ENCODE measurements around the gene ARF3. TPM values are rescaled to one million over a fixed set of nuclear protein-coding genes. Genes with fewer than 3 reads are reported as not detected.

The ARF3 gene
- total and polyA plus RNA-seq, 9 of the 15 experiments (the other 6 are each of a cell fraction or from before 2014, with no cell fraction given): 5.9 to 170 (median 64.4) TPM

GRCh38 chr12:48995086-48995879 is 38.0 kb upstream of the ARF3 start (continued):
- peak in 1 of 2 experiments; percentile 51; a peak in 1 of 4 replicates for TF ChIP-seq MAZ (CRISPR knock-in tag; conservative IDR thresholded peaks at IDR 0.05 in 1 of 2, IDR thresholded peaks at IDR 0.05 in 1 of 2)
- no peak for TF ChIP-seq HDAC8 (tag; IDR thresholded peaks at IDR 0.05)
- TF ChIP-seq KLF16 (IDR thresholded peaks at IDR 0.05): peak; percentile 23; the same call in 1 of the 2 replicates
- TF ChIP-seq GTF2F1 (IDR thresholded peaks at IDR 0.05; ENCODE audit: low read depth, low read length): no peak
- TF ChIP-seq, protein P1, sequence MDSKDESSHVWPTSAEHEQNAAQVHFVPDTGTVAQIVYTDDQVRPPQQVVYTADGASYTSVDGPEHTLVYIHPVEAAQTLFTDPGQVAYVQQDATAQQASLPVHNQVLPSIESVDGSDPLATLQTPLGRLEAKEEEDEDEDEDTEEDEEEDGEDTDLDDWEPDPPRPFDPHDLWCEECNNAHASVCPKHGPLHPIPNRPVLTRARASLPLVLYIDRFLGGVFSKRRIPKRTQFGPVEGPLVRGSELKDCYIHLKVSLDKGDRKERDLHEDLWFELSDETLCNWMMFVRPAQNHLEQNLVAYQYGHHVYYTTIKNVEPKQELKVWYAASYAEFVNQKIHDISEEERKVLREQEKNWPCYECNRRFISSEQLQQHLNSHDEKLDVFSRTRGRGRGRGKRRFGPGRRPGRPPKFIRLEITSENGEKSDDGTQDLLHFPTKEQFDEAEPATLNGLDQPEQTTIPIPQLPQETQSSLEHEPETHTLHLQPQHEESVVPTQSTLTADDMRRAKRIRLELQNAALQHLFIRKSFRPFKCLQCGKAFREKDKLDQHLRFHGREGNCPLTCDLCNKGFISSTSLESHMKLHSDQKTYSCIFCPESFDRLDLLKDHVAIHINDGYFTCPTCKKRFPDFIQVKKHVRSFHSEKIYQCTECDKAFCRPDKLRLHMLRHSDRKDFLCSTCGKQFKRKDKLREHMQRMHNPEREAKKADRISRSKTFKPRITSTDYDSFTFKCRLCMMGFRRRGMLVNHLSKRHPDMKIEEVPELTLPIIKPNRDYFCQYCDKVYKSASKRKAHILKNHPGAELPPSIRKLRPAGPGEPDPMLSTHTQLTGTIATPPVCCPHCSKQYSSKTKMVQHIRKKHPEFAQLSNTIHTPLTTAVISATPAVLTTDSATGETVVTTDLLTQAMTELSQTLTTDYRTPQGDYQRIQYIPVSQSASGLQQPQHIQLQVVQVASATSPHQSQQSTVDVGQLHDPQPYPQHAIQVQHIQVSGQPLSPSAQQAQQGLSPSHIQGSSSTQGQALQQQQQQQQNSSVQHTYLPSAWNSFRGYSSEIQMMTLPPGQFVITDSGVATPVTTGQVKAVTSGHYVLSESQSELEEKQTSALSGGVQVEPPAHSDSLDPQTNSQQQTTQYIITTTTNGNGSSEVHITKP (IDR thresholded peaks at IDR 0.05; ENCODE audit: partially characterized antibody): peak; percentile 58
- no peak for TF ChIP-seq ZNF23 (CRISPR knock-in tag; IDR thresholded peaks at IDR 0.05)
- peak; percentile 57 for TF ChIP-seq SMC3 (conservative IDR thresholded peaks at IDR 0.05; ENCODE audit: insufficient read depth, low read depth, low read length)
- TF ChIP-seq CXXC5 (CRISPR knock-in tag; IDR thresholded peaks at IDR 0.05): peak; percentile 20; the same call in 1 of the 2 replicates
- TF ChIP-seq ZEB2 (IDR thresholded peaks at IDR 0.05): no peak
- 0 out of 2 replicates have a peak, but pooled peaks have one; percentile 26 for TF ChIP-seq DEAF1 (CRISPR knock-in tag; IDR thresholded peaks at IDR 0.05)
- TF ChIP-seq RB1 (IDR thresholded peaks at IDR 0.05; ENCODE audit: low read depth): 0 out of 2 replicates have a peak, but pooled peaks have one; percentile 27
- TF ChIP-seq PTTG1 (tag; IDR thresholded peaks at IDR 0.05; ENCODE audit: low read depth): no peak
- TF ChIP-seq, protein P2, sequence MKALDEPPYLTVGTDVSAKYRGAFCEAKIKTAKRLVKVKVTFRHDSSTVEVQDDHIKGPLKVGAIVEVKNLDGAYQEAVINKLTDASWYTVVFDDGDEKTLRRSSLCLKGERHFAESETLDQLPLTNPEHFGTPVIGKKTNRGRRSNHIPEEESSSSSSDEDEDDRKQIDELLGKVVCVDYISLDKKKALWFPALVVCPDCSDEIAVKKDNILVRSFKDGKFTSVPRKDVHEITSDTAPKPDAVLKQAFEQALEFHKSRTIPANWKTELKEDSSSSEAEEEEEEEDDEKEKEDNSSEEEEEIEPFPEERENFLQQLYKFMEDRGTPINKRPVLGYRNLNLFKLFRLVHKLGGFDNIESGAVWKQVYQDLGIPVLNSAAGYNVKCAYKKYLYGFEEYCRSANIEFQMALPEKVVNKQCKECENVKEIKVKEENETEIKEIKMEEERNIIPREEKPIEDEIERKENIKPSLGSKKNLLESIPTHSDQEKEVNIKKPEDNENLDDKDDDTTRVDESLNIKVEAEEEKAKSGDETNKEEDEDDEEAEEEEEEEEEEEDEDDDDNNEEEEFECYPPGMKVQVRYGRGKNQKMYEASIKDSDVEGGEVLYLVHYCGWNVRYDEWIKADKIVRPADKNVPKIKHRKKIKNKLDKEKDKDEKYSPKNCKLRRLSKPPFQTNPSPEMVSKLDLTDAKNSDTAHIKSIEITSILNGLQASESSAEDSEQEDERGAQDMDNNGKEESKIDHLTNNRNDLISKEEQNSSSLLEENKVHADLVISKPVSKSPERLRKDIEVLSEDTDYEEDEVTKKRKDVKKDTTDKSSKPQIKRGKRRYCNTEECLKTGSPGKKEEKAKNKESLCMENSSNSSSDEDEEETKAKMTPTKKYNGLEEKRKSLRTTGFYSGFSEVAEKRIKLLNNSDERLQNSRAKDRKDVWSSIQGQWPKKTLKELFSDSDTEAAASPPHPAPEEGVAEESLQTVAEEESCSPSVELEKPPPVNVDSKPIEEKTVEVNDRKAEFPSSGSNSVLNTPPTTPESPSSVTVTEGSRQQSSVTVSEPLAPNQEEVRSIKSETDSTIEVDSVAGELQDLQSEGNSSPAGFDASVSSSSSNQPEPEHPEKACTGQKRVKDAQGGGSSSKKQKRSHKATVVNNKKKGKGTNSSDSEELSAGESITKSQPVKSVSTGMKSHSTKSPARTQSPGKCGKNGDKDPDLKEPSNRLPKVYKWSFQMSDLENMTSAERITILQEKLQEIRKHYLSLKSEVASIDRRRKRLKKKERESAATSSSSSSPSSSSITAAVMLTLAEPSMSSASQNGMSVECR (CRISPR knock-in tag; IDR thresholded peaks at IDR 0.05): no peak
- TF ChIP-seq ZKSCAN1 (IDR thresholded peaks at IDR 0.05; ENCODE audit: low read depth, low read length): peak; percentile 83

Data from K562 (cell line).